HG03575 (cell line): ENCODE measurements around the gene SLC34A2.

Experiments used
- ATAC-seq: cut with Tn5 transposase; IDR thresholded peaks from one replicate; pipeline ENCODE4 v1.9.1; 2021; ENCODE audit not compliant: unreplicated experiment, insufficient number of reproducible peaks, low FRiP score; ENCODE audit errors: extremely low read depth

SLC34A2 gene

DNA sequence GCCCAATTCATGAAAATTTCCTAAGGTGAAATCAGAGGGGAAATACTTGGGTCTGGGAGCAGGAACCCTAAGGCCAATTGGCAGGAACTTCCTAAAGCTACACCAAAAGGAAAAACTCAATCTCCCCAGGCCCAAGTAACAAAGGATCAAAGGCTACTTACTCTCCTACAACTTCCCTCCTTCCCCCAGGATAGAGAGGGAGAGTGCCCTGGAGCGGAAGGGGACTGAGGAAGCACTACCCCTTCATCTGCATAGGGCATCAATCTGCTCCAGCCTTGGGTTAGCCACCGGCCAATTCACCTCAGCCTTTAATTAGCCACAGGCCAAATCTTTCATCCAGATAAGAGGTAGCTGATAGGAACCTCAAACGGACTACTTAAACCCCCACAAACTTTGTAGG is 55.0 kb downstream of the SLC34A2 start:
- ATAC-seq, result no peak

DNA sequence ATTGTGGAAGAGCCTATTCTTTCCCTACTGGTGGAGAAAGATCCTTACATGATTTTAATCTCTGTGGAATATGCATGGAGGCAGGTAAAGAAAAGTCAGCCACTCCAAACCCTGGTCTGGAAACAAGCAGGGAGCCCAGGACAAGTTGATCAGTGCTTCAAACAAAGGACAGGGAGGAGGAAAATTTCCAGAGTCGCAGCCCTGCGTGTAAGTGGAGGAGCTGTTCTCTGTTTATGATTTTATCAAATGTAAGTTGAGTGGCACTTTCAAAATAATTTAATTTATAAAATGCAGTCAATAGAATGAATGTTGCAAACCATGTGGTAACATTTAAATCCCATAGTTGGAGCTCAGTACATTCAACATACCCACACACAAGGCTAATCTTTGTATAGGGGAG is 57.0 kb downstream of the SLC34A2 start:
- ATAC-seq, result no peak

DNA sequence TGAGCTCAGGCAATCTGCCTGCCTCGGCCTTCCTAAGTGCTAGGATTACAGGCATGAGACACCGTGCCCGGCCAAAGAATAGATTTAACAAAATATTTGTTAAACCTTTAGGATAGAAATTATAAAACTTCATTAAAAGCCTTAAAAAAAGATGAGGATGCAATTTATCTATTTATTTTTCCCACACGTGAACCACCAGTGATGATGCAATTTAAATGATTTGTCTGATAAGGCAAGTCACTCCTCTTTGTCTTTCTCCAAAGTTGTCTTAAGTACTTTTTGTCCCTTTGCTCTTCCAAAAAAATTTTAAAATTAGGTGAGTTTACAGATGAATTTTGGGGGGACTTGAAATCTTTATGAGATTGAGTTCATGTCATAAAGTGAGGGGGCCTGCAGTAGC is 58.2 kb downstream of the SLC34A2 start:
- no peak for ATAC-seq

DNA sequence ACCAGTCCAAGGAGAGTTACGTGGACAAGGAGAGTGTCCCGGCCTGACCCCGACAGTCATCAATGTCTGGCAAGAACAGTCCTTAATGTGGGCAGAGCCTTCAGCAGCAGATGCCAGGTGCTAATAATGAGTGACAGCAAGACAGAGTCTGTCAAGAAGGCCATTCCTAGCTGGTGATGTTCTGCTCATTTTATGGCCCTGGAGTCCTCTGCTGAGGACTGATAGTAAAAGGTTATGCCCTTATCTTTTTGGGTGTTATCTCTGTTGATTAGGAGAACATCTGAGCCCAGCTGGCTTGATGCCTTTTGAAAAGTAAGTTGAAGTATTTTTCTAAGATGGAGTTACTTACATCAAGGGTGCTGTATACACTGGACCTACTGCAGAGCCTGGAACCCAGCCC is 67.3 kb downstream of the SLC34A2 start:
- no peak for ATAC-seq

DNA sequence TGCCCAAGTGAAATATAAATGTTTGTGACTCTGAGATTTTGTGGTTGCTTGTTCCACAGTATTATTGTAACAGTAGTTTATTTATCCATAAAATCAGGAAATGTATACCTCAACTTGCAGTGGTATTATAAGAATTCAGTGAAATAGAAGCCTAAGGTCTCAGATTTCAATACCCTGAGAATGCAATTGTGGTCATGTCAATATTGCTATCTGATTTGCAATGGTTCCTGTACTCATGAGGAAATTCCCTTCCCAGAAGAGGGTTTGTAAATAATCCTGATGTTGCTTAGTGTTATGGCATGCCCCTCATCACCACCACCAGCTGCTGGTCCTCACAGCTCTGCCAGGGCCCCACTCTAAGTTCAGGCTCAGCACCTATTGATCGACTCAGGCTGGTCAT is 67.8 kb downstream of the SLC34A2 start:
- ATAC-seq, result no peak

DNA sequence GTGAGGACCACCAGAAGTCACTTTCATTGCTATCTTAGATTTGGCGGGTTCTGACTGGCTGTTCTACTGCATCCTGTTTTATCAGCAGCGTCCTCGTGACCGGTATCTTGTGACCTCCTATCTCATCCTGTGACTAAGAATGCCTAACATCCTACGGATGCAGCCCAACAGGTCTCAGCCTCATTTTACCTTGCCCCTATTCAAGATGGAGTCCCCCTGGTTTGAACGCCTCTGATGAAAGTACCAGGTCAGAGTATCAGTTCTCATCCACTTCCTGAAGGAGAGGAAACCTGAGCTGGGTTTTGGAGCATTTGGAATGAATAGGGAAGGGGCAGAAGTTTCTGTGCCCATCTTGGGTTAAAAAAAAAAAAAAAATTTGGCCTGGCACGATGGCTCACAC is 70.2 kb downstream of the SLC34A2 start:
- no peak for ATAC-seq

DNA sequence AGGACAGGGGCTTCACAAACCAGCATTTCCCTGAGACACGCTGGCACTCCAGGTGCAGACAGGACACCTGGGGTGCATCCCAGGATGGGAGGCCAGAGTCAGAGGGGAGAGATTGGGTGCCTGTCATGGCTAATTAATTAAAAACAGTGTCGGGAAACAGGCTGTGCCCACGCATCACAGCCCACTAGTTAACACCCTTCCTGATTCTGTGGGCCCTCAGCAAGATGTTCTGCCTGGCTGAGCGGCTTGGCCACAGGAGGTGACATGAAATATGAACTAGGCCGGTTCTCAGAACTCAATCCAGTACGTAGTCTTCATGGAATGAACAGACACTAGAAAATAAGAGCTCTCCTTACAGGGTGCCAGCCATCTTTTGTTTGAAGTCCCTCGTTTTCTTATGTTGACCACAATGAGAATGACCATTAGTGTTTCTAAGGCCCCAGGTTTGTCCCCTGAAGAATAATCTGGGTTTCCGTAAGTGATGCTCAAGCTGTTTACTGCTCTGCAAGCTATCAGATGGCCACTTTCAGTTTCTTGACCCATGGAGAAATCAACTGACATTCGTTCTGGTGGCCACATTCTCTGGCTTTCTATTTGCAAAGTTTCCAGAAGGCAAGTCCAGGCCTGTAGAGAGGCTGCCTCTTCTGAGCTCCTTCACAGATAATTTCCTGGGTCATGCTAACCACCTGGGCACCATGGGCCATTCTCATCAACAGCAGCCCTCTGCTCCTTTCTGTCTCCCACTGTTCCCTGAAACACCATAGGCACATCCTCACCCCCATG is 72.3 kb downstream of the SLC34A2 start:
- ATAC-seq, result no peak
